ENCODE measurements around the gene GPRC5B.

GRCh38 chr16:19872179-19872863 lies 12.3 kb downstream of the GPRC5B start:
- TF ChIP-seq, protein P1, sequence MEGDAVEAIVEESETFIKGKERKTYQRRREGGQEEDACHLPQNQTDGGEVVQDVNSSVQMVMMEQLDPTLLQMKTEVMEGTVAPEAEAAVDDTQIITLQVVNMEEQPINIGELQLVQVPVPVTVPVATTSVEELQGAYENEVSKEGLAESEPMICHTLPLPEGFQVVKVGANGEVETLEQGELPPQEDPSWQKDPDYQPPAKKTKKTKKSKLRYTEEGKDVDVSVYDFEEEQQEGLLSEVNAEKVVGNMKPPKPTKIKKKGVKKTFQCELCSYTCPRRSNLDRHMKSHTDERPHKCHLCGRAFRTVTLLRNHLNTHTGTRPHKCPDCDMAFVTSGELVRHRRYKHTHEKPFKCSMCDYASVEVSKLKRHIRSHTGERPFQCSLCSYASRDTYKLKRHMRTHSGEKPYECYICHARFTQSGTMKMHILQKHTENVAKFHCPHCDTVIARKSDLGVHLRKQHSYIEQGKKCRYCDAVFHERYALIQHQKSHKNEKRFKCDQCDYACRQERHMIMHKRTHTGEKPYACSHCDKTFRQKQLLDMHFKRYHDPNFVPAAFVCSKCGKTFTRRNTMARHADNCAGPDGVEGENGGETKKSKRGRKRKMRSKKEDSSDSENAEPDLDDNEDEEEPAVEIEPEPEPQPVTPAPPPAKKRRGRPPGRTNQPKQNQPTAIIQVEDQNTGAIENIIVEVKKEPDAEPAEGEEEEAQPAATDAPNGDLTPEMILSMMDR (conservative IDR thresholded peaks at IDR 0.05 in 1 of 2, IDR thresholded peaks at IDR 0.05 in 1 of 2; ENCODE audit: low read depth in 1 of 2, low read length in 2 of 2): no peak
- no peak for TF ChIP-seq EZH2 (IDR thresholded peaks at IDR 0.05; ENCODE audit: low read length, missing control alignments)
